ENCODE results near the gene RTN4IP1.

Gene RTN4IP1

DNA sequence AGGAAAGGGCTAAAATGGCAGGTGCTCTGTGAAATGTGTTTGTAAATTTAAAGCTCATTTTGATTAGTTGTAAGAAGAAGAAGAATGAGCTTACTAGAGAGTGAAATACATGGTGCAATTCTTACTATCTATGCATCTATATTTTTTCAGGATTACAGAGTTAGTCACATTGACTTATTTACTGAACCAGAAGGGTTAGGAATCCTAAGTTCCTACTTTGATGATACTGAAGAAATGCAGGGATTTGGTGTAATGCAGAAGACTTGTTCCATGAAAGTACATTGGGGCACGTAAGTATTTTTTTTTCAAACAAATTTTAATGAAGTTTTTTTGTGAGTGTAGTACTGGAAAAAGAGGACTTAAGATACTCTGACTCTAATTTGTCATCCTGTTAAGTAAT is 99.3 kb downstream of the RTN4IP1 start:
- DNase-seq: no peak
- H2BK120ac ChIP-seq (ENCODE audit: low read depth, low read length): no peak overlapping the region
- no peak overlapping the region for H2BK15ac ChIP-seq (replicated peaks; ENCODE audit: low read depth)

DNA sequence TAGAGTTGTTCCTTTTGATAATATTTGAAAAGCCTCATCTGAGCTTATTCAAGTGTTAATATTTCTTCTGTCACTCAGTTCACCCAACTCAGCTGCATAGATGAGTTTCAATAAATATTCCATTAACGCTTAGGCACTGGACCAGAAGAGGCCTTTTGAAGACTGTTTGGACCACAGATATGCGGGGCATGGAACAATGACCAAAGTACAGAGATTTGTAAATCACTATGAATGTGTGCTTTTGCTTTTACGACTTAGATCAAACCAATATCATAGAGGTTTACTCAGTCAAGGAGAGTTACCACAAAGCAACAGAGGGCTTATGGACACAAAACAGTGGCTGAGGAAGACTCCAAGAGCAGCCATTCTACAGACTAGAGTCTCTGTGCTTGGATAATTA is 99.9 kb downstream of the RTN4IP1 start:
- Histone ChIP-seq H2AK5ac (ENCODE audit: low read length) (no peak overlapping the region), H3K4ac (ENCODE audit: low read depth, low read length) (no peak overlapping the region), H3K4me1 (ENCODE audit: control insufficient read depth, low read depth, low read length) (no peaks in the 10 kb centered on the region), H2BK120ac (ENCODE audit: low read depth, low read length) (no peak overlapping the region), H3K18ac (ENCODE audit: low read length) (no peak overlapping the region), H3K27me3 (ENCODE audit: insufficient read depth, low read length, poor library complexity) (no peaks in the 10 kb centered on the region), H3K79me1 (ENCODE audit: low read length) (no peaks in the 10 kb centered on the region), H3K79me2 (ENCODE audit: control insufficient read depth, insufficient read depth, low read length) (no peaks in the 10 kb centered on the region), H3K27ac (ENCODE audit: low read depth, low read length) (no peak overlapping the region), H3K9ac (ENCODE audit: low read length) (no peak overlapping the region), H3K36me3 (ENCODE audit: control insufficient read depth, insufficient read depth, low read length) (no peaks in the 10 kb centered on the region), H3K23ac (ENCODE audit: low read length) (no peak overlapping the region), H3K56ac (ENCODE audit: low read length) (no peak overlapping the region), H2BK5ac (ENCODE audit: low read length) (no peak overlapping the region), H4K8ac (ENCODE audit: low read depth, low read length) (no peak overlapping the region), H4K5ac (ENCODE audit: low read length) (no peak overlapping the region), H3K4me3 (ENCODE audit: low read length) (no peak overlapping the region), H2BK15ac (replicated peaks; ENCODE audit: low read depth) (no peak overlapping the region), H3K4me2 (ENCODE audit: low read length) (no peak overlapping the region)
- DNase-seq: no peak
- no CpG with 5 or more reads among the region's 3 CpGs for WGBS (ENCODE audit: extremely low coverage, insufficient coverage, low lambda C conversion rate)

More for the DNA sequence above, 99.3 kb downstream of the RTN4IP1 start:
- H3K36me3 ChIP-seq (ENCODE audit: control insufficient read depth, insufficient read depth, low read length): no peaks in the 10 kb centered on the region
- H3K4me1 ChIP-seq (ENCODE audit: control insufficient read depth, low read depth, low read length): no peaks in the 10 kb centered on the region
- no peak overlapping the region for H3K9ac ChIP-seq (ENCODE audit: low read length)
- H3K4ac ChIP-seq (ENCODE audit: low read depth, low read length): no peak overlapping the region
- H2AK5ac ChIP-seq (ENCODE audit: low read length): no peak overlapping the region
- H3K18ac ChIP-seq (ENCODE audit: low read length): no peak overlapping the region
- H3K4me3 ChIP-seq (ENCODE audit: low read length): no peak overlapping the region
- H3K23ac ChIP-seq (ENCODE audit: low read length): no peak overlapping the region
- H3K4me2 ChIP-seq (ENCODE audit: low read length): no peak overlapping the region
- no peaks in the 10 kb centered on the region for H3K79me2 ChIP-seq (ENCODE audit: control insufficient read depth, insufficient read depth, low read length)
- H2BK5ac ChIP-seq (ENCODE audit: low read length): no peak overlapping the region
- H3K27me3 ChIP-seq (ENCODE audit: insufficient read depth, low read length, poor library complexity): no peaks in the 10 kb centered on the region
- no peak overlapping the region for H4K8ac ChIP-seq (ENCODE audit: low read depth, low read length)
- H3K56ac ChIP-seq (ENCODE audit: low read length): no peak overlapping the region
- no peak overlapping the region for H3K27ac ChIP-seq (ENCODE audit: low read depth, low read length)
- no peaks in the 10 kb centered on the region for H3K79me1 ChIP-seq (ENCODE audit: low read length)
- WGBS (ENCODE audit: extremely low coverage, insufficient coverage, low lambda C conversion rate): no CpG with 5 or more reads among the region's 1 CpG
- no peak overlapping the region for H4K5ac ChIP-seq (ENCODE audit: low read length)

GRCh38 chr6:106528521-106528920 is 100.8 kb downstream of the RTN4IP1 start:
- H3K23ac ChIP-seq (ENCODE audit: low read length): no peak overlapping the region
- no peak overlapping the region for H2AK5ac ChIP-seq (ENCODE audit: low read length)
- H3K4me2 ChIP-seq (ENCODE audit: low read length): no peak overlapping the region
- H3K27ac ChIP-seq (ENCODE audit: low read depth, low read length): no peak overlapping the region
- H4K8ac ChIP-seq (ENCODE audit: low read depth, low read length): no peak overlapping the region
- H2BK15ac ChIP-seq (replicated peaks; ENCODE audit: low read depth): no peak overlapping the region
- H3K27me3 ChIP-seq (ENCODE audit: insufficient read depth, low read length, poor library complexity): no peaks in the 10 kb centered on the region
- H3K18ac ChIP-seq (ENCODE audit: low read length): no peak overlapping the region
- H2BK120ac ChIP-seq (ENCODE audit: low read depth, low read length): no peak overlapping the region
- H3K79me1 ChIP-seq (ENCODE audit: low read length): no peaks in the 10 kb centered on the region
- H3K56ac ChIP-seq (ENCODE audit: low read length): peak overlapping the region; percentile 17
- no CpG with 5 or more reads among the region's 2 CpGs for WGBS (ENCODE audit: extremely low coverage, insufficient coverage, low lambda C conversion rate)
- no peaks in the 10 kb centered on the region for H3K4me1 ChIP-seq (ENCODE audit: control insufficient read depth, low read depth, low read length)
- H3K79me2 ChIP-seq (ENCODE audit: control insufficient read depth, insufficient read depth, low read length): no peaks in the 10 kb centered on the region
- H3K36me3 ChIP-seq (ENCODE audit: control insufficient read depth, insufficient read depth, low read length): no peaks in the 10 kb centered on the region
- H4K5ac ChIP-seq (ENCODE audit: low read length): no peak overlapping the region
- no peak overlapping the region for H2BK5ac ChIP-seq (ENCODE audit: low read length)
- H3K9ac ChIP-seq (ENCODE audit: low read length): no peak overlapping the region
- no peak overlapping the region for H3K4me3 ChIP-seq (ENCODE audit: low read length)
- no peak for DNase-seq
- no peak overlapping the region for H3K4ac ChIP-seq (ENCODE audit: low read depth, low read length)

DNA sequence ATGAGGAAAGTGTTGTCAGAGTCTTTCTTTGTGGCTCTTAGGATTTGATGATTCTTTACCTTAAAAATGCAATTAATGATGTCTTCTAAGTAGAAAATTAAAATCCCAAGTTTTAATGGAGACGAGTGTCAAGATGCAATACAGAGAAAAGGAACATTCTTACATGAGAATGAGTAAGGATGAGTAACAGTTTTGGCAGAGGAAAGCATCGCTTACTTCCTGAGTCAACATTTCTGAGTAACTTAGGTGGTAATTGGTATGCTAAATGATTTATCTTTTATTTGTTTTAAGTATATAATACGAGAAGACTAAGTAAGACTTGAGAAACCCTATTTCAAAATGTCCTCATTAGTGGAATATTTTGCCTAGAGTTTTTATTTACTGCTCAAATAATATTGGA is 101.3 kb downstream of the RTN4IP1 start:
- no CpG with 5 or more reads among the region's 3 CpGs for WGBS (ENCODE audit: extremely low coverage, insufficient coverage, low lambda C conversion rate)
- no peak overlapping the region for H3K4me3 ChIP-seq (ENCODE audit: low read length)

GRCh38 chr6:106527117-106527516 is 102.2 kb downstream of the RTN4IP1 start:
- no peaks in the 10 kb centered on the region for H3K4me1 ChIP-seq (ENCODE audit: control insufficient read depth, low read depth, low read length)
- H4K5ac ChIP-seq (ENCODE audit: low read length): no peak overlapping the region
- H3K4me3 ChIP-seq (ENCODE audit: low read length): no peak overlapping the region
- H3K4me2 ChIP-seq (ENCODE audit: low read length): no peak overlapping the region
- no peak for DNase-seq
- H3K9ac ChIP-seq (ENCODE audit: low read length): no peak overlapping the region
- no peak overlapping the region for H3K56ac ChIP-seq (ENCODE audit: low read length)
- no peak overlapping the region for H2BK5ac ChIP-seq (ENCODE audit: low read length)
- no CpG with 5 or more reads among the region's 2 CpGs for WGBS (ENCODE audit: extremely low coverage, insufficient coverage, low lambda C conversion rate)
- no peak overlapping the region for H3K4ac ChIP-seq (ENCODE audit: low read depth, low read length)
- no peak overlapping the region for H4K8ac ChIP-seq (ENCODE audit: low read depth, low read length)
- no peak overlapping the region for H3K18ac ChIP-seq (ENCODE audit: low read length)
- no peak overlapping the region for H2BK15ac ChIP-seq (replicated peaks; ENCODE audit: low read depth)
- H3K23ac ChIP-seq (ENCODE audit: low read length): no peak overlapping the region
- H3K27me3 ChIP-seq (ENCODE audit: insufficient read depth, low read length, poor library complexity): no peaks in the 10 kb centered on the region
- H2BK120ac ChIP-seq (ENCODE audit: low read depth, low read length): no peak overlapping the region
- H3K36me3 ChIP-seq (ENCODE audit: control insufficient read depth, insufficient read depth, low read length): no peaks in the 10 kb centered on the region
- no peaks in the 10 kb centered on the region for H3K79me1 ChIP-seq (ENCODE audit: low read length)
- H2AK5ac ChIP-seq (ENCODE audit: low read length): no peak overlapping the region
- no peak overlapping the region for H3K27ac ChIP-seq (ENCODE audit: low read depth, low read length)
- H3K79me2 ChIP-seq (ENCODE audit: control insufficient read depth, insufficient read depth, low read length): no peaks in the 10 kb centered on the region

More for the DNA sequence above, 101.3 kb downstream of the RTN4IP1 start:
- no peaks in the 10 kb centered on the region for H3K79me1 ChIP-seq (ENCODE audit: low read length)
- no peak overlapping the region for H3K4me2 ChIP-seq (ENCODE audit: low read length)
- H2BK5ac ChIP-seq (ENCODE audit: low read length): no peak overlapping the region
- H3K4ac ChIP-seq (ENCODE audit: low read depth, low read length): no peak overlapping the region
- H4K8ac ChIP-seq (ENCODE audit: low read depth, low read length): no peak overlapping the region
- H3K27ac ChIP-seq (ENCODE audit: low read depth, low read length): no peak overlapping the region
- no peaks in the 10 kb centered on the region for H3K27me3 ChIP-seq (ENCODE audit: insufficient read depth, low read length, poor library complexity)
- no peaks in the 10 kb centered on the region for H3K4me1 ChIP-seq (ENCODE audit: control insufficient read depth, low read depth, low read length)
- H2BK120ac ChIP-seq (ENCODE audit: low read depth, low read length): no peak overlapping the region
- no peak overlapping the region for H3K56ac ChIP-seq (ENCODE audit: low read length)
- no peak overlapping the region for H3K23ac ChIP-seq (ENCODE audit: low read length)
- no peak overlapping the region for H3K18ac ChIP-seq (ENCODE audit: low read length)
- no peak overlapping the region for H2BK15ac ChIP-seq (replicated peaks; ENCODE audit: low read depth)
- H3K79me2 ChIP-seq (ENCODE audit: control insufficient read depth, insufficient read depth, low read length): no peaks in the 10 kb centered on the region
- no peak overlapping the region for H2AK5ac ChIP-seq (ENCODE audit: low read length)
- H4K5ac ChIP-seq (ENCODE audit: low read length): no peak overlapping the region
- no peak for DNase-seq
- H3K9ac ChIP-seq (ENCODE audit: low read length): no peak overlapping the region
- H3K36me3 ChIP-seq (ENCODE audit: control insufficient read depth, insufficient read depth, low read length): no peaks in the 10 kb centered on the region

DNA sequence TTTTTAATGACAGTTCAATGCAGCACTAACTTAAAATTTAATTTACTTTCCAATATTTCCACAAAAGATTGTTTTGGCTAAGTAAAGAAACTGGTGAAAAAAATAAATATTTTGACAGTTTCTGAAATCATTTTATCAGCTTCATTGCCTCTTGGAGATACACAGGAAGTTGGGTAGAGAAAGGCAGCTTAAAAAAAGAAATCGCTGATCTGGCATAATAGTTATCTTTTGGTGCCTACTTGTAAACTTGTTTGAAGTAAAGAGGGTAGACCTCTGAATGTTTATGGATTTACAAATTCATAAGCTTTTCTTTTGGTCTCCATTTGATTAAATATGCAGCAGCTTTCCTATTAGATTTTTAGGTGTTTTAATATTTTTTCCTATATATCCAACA is 103.4 kb downstream of the RTN4IP1 start:
- no peak overlapping the region for H3K4me3 ChIP-seq (ENCODE audit: low read length)
- no peaks in the 10 kb centered on the region for H3K36me3 ChIP-seq (ENCODE audit: control insufficient read depth, insufficient read depth, low read length)
- H3K4me2 ChIP-seq (ENCODE audit: low read length): no peak overlapping the region
- H3K9ac ChIP-seq (ENCODE audit: low read length): no peak overlapping the region
- no peak overlapping the region for H3K18ac ChIP-seq (ENCODE audit: low read length)
- no peak for DNase-seq
- no peaks in the 10 kb centered on the region for H3K79me2 ChIP-seq (ENCODE audit: control insufficient read depth, insufficient read depth, low read length)
- H3K56ac ChIP-seq (ENCODE audit: low read length): no peak overlapping the region
- no peak overlapping the region for H2BK5ac ChIP-seq (ENCODE audit: low read length)
- no peak overlapping the region for H4K5ac ChIP-seq (ENCODE audit: low read length)
- no peaks in the 10 kb centered on the region for H3K4me1 ChIP-seq (ENCODE audit: control insufficient read depth, low read depth, low read length)
- H3K23ac ChIP-seq (ENCODE audit: low read length): no peak overlapping the region
- no peaks in the 10 kb centered on the region for H3K27me3 ChIP-seq (ENCODE audit: insufficient read depth, low read length, poor library complexity)
- no peak overlapping the region for H4K8ac ChIP-seq (ENCODE audit: low read depth, low read length)
- H2BK15ac ChIP-seq (replicated peaks; ENCODE audit: low read depth): no peak overlapping the region
- no peak overlapping the region for H3K27ac ChIP-seq (ENCODE audit: low read depth, low read length)
- WGBS (ENCODE audit: extremely low coverage, insufficient coverage, low lambda C conversion rate): no CpG with 5 or more reads among the region's 1 CpG
- no peaks in the 10 kb centered on the region for H3K79me1 ChIP-seq (ENCODE audit: low read length)
- no peak overlapping the region for H2AK5ac ChIP-seq (ENCODE audit: low read length)
- no peak overlapping the region for H3K4ac ChIP-seq (ENCODE audit: low read depth, low read length)
- no peak overlapping the region for H2BK120ac ChIP-seq (ENCODE audit: low read depth, low read length)
